ENCODE results near the gene KCNN1.
A peak's percentile ranks its signal among the peaks of the same experiment; 100 is the strongest.

- TF ChIP-seq, protein P1, sequence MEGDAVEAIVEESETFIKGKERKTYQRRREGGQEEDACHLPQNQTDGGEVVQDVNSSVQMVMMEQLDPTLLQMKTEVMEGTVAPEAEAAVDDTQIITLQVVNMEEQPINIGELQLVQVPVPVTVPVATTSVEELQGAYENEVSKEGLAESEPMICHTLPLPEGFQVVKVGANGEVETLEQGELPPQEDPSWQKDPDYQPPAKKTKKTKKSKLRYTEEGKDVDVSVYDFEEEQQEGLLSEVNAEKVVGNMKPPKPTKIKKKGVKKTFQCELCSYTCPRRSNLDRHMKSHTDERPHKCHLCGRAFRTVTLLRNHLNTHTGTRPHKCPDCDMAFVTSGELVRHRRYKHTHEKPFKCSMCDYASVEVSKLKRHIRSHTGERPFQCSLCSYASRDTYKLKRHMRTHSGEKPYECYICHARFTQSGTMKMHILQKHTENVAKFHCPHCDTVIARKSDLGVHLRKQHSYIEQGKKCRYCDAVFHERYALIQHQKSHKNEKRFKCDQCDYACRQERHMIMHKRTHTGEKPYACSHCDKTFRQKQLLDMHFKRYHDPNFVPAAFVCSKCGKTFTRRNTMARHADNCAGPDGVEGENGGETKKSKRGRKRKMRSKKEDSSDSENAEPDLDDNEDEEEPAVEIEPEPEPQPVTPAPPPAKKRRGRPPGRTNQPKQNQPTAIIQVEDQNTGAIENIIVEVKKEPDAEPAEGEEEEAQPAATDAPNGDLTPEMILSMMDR (conservative IDR thresholded peaks at IDR 0.05; ENCODE audit: low read depth in 2 of 2) = no peak
- TF ChIP-seq EZH2phosphoT487 (IDR thresholded peaks at IDR 0.05; ENCODE audit: unreplicated experiment) (no peak), REST (IDR thresholded peaks at IDR 0.05; ENCODE audit: unreplicated experiment) (no peak), EZH2 (IDR thresholded peaks at IDR 0.05; ENCODE audit: low read depth, unreplicated experiment) (no peak), POLR2AphosphoS5 (IDR thresholded peaks at IDR 0.05; ENCODE audit: low read depth) (peak; percentile 51; the same call in 1 of the 2 replicates), JUNB (IDR thresholded peaks at IDR 0.05; ENCODE audit: unreplicated experiment) (no peak), CREB1 (CRISPR knock-in tag; IDR thresholded peaks at IDR 0.05; ENCODE audit: low read depth) (no peak), ZNF331 (CRISPR knock-in tag; IDR thresholded peaks at IDR 0.05; ENCODE audit: low read depth) (no peak), STAT1 (IDR thresholded peaks at IDR 0.05; ENCODE audit: unreplicated experiment) (no peak), ZNF462 (CRISPR knock-in tag; IDR thresholded peaks at IDR 0.05) (no peak)
- TF ChIP-seq, protein P2, sequence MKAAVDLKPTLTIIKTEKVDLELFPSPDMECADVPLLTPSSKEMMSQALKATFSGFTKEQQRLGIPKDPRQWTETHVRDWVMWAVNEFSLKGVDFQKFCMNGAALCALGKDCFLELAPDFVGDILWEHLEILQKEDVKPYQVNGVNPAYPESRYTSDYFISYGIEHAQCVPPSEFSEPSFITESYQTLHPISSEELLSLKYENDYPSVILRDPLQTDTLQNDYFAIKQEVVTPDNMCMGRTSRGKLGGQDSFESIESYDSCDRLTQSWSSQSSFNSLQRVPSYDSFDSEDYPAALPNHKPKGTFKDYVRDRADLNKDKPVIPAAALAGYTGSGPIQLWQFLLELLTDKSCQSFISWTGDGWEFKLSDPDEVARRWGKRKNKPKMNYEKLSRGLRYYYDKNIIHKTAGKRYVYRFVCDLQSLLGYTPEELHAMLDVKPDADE (IDR thresholded peaks at IDR 0.05) = no peak
These were observed 16.4 kb upstream of the KCNN1 start for GRCh38 chr19:17950310-17951156.
